Measurements from ENCODE around the gene DSC1.
"Not testable (repeated sequence)": the region's sequence is repeated elsewhere in the genome, so short reads cannot be mapped to it uniquely, and the experiment has no call there.

DSC1 gene

DNA sequence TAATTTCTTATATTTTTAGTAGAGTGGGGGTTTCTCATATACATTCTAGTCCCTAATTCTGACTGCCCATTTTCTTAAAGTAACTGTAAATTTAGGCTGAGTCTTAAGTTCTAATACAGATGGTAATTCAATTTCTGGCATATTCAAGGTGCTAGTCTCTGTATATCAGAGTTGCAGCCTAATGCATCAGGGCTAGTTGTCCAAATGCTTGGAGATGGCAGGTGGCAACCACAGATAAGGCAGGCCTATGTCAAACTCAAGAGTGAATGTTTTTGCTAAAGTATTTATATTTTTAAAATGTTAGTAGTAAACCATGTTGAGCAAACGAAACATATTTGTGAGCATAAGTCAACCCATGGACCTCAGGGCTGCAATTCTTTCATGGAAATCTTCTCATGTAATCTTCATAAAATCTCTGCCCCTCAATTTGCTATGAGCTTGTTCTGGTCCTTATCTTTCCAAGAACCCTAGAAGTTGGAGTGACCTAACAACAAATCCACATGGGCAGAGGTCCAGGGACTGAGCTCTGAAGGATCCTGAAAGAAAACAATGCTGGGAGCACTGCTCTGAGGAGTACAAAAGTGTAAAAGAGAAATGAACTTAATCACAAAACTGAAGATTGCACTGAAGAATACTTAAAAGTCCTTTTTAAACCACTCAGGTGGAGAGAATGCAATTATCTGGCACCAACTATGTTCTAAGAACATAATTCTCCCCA lies 33.1 kb downstream of the DSC1 start:
- DNase-seq (ENCODE audit: insufficient read length, low spot score) (no peak), FAIRE-seq (no peak)
- TF ChIP-seq, protein P1, sequence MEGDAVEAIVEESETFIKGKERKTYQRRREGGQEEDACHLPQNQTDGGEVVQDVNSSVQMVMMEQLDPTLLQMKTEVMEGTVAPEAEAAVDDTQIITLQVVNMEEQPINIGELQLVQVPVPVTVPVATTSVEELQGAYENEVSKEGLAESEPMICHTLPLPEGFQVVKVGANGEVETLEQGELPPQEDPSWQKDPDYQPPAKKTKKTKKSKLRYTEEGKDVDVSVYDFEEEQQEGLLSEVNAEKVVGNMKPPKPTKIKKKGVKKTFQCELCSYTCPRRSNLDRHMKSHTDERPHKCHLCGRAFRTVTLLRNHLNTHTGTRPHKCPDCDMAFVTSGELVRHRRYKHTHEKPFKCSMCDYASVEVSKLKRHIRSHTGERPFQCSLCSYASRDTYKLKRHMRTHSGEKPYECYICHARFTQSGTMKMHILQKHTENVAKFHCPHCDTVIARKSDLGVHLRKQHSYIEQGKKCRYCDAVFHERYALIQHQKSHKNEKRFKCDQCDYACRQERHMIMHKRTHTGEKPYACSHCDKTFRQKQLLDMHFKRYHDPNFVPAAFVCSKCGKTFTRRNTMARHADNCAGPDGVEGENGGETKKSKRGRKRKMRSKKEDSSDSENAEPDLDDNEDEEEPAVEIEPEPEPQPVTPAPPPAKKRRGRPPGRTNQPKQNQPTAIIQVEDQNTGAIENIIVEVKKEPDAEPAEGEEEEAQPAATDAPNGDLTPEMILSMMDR (IDR thresholded peaks at IDR 0.05; ENCODE audit: insufficient read depth, missing control alignments): no peak

DNA sequence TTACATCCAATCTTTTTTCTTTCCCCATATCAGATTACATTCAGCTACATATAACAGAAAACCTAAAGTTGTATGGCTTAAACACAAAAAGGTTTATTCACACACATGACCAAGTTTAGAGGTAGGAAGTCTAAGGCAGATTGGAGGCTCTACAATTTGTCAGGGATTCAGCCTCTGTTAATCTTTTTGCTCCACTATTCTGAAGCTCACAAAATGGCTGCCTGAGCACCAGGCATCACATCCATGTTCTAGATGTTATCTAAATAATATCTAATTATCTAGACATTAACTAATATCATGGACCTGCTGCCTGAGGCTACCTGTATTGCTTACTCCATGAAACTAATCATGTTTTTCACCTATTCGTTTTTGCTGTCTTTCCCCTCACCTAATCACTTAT lies 36.8 kb downstream of the DSC1 start:
- no peak for DNase-seq (ENCODE audit: insufficient read length, low spot score)
- FAIRE-seq: no peak
- TF ChIP-seq, protein P1 (IDR thresholded peaks at IDR 0.05; ENCODE audit: insufficient read depth, missing control alignments): no peak

DNA sequence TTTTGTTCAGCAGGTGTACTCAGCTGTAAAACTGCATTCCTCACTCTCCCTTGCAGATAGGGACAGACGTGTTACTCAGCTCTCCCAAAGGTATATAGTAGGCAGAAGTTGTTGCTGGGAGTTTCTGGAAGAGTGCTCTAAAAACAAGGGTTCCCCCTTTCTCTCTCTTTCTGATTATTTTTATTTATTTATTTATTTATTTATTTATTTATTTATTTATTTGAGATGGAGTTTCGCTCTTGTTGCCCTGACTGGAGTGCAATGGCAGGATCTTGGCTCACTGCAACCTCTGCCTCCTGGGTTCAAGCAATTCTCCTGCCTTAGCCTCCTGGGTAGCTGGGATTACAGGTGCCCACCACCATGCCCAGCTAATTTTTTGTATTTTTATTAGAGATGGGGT lies 39.5 kb downstream of the DSC1 start:
- FAIRE-seq: not testable (repeated sequence)

DNA sequence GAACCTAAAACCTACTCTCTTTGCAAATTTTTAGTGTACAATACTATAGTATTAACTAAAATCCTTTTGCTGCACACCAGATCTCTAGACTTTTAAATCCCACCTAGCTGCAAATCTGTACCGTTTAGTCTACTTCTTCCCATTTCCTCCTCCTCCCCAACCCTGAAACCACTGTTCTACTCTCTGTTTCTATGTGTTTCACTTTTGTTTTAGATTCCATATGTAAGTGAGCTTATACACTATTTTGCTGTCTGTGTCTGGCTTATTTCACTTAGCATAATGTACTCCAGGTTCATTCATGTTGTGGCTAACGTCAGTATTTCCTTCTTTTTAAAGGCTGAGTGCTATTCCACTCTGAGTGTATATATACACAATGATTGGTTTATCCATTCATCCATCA lies 42.1 kb downstream of the DSC1 start:
- FAIRE-seq: no peak
- no peak for DNase-seq (ENCODE audit: insufficient read length, low spot score)
- TF ChIP-seq, protein P1 (IDR thresholded peaks at IDR 0.05; ENCODE audit: insufficient read depth, missing control alignments): no peak

More for the DNA sequence above, 39.5 kb downstream of the DSC1 start:
- DNase-seq (ENCODE audit: insufficient read length, low spot score): not testable (repeated sequence)

DNA sequence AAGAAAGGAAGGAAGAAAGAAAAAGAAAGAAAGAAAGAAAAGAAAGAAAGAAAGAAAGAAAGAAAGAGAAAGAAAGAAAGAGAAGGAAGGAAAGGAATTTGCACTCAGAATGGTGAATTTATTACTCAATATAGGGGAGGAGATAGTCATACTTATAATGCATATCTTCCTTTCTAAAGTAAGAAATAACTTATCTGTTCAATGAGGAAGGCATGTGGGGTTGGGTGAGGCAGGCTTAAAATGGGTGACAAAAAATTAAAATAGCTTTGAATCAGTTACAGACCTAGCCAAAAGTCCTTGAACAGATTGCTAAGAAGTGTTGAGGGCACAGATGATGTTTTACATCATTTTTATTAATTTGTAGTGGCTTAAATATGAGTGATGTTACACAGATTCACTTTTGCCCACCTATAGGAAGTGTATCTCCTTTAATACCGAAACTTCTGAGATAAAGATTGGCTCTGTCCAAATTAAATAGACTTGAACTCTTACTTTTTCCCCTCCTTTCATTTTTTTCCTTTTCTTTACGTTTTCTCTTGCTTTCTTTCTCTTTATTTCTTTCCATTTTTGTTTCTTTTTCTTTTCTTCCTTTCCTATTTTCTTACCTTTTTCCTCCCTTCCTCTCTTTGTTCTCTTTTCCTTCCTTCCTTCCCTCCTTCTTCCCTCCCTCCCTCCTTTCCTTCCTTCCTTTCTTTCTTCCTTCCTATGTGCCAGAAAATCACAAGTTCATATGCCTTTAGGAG lies 45.6 kb downstream of the DSC1 start:
- TF ChIP-seq, protein P1 (IDR thresholded peaks at IDR 0.05; ENCODE audit: insufficient read depth, missing control alignments): no peak
- DNase-seq (ENCODE audit: insufficient read length, low spot score): no peak
- no peak for FAIRE-seq

DNA sequence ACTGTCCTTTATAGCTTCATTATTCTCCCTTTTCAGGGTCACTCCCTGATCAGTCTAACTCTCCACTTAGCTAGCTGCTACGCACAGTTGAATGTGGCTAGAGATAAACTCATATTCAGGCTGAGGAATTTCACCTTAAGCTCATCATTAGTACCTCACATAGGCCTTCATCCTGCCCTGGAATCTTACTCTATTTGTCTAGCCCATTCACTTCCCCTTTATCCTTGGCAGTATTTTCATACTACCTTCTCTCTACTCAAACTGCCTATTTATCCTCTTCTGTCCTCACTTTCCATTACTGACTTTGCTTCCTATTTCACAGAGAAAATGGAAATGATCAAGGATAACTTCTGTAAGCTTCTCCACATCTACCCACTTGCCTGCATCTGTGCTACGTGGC lies 49.9 kb downstream of the DSC1 start:
- TF ChIP-seq, protein P1 (IDR thresholded peaks at IDR 0.05; ENCODE audit: insufficient read depth, missing control alignments): no peak
- FAIRE-seq (no peak), DNase-seq (ENCODE audit: insufficient read length, low spot score) (no peak)

DNA sequence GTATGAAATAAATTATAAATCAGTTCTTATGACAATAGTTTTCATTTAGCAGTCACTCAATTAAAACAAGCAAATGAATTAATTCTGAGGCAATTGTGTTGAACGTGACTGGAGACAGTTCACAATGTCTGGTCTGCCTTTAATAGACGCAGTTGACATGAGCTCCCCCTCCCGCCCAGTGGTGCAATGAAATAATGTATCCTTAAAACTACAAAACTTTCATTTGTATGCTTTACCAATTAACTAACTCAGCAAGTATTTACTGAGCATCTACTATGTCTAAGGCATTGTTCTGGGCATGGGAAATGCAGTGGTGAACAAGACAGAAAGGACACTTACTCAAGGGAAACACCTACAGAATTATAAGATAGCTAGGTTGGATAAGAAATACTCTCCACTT lies 56.9 kb downstream of the DSC1 start:
- FAIRE-seq (no peak), DNase-seq (ENCODE audit: insufficient read length, low spot score) (no peak)
- TF ChIP-seq, protein P1 (IDR thresholded peaks at IDR 0.05; ENCODE audit: insufficient read depth, missing control alignments): no peak
